PFSK-1 (cell line): Measurements from ENCODE around the gene MEF2C.

Experiments used
- FOXP2 ChIP-seq: optimal IDR thresholded peaks from 2 replicates; pipeline ENCODE3; 2011; ENCODE audit warnings: borderline replicate concordance, control low read depth, inconsistent platforms; ENCODE audit not compliant: insufficient read depth; ENCODE audit errors: extremely low read length, extremely low read depth
- POLR2AphosphoS5 ChIP-seq: IDR thresholded peaks from 2 replicates; pipeline ENCODE4 v1.6.1; 2012; ENCODE audit warnings: low read depth, mild to moderate bottlenecking, control low read depth, low read length, moderate library complexity
- SIN3A ChIP-seq: IDR thresholded peaks from 2 replicates; pipeline ENCODE4 v1.6.1; 2012; ENCODE audit warnings: mild to moderate bottlenecking, low read length, moderate library complexity, borderline replicate concordance; ENCODE audit not compliant: insufficient read depth
- TAF1 ChIP-seq: IDR thresholded peaks from 2 replicates; pipeline ENCODE4 v1.6.1; 2012; ENCODE audit warnings: low read length, control low read depth, borderline replicate concordance; ENCODE audit not compliant: insufficient read depth
- TF ChIP-seq, protein P1 (sequence below), 2 experiments: IDR thresholded peaks; 2 replicates each; pipeline versions ENCODE4 v1.6.1 to v1.8.0; 2011 to 2012; ENCODE audit warnings: low read depth in 2 of 2, low read length in 2 of 2, control low read depth in 1 of 2, inconsistent platforms in 1 of 2, mild to moderate bottlenecking in 1 of 2, moderate library complexity in 1 of 2; ENCODE audit not compliant: insufficient read depth in 1 of 2

MEF2C gene

DNA sequence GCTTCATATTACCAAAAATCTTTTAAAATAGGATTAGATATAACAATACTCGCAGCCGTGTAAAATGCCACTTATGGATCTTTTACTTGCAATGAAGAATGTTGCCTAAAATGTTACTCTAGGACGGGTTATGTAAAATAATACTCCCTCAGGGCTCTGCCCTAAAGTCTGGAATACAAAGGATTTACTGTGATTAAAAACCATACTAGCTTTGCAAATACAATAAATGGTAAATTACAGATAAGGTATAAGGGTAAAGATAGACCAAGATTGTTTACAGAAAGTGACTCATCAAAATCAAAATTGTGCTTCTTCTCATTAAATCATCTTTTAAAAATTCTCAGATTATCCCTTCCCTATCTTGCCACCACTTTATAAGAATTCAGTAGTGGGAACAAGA, 163.6 kb downstream of the MEF2C start:
- no peak for TF ChIP-seq TAF1
- TF ChIP-seq POLR2AphosphoS5, result no peak
- TF ChIP-seq, protein P1, sequence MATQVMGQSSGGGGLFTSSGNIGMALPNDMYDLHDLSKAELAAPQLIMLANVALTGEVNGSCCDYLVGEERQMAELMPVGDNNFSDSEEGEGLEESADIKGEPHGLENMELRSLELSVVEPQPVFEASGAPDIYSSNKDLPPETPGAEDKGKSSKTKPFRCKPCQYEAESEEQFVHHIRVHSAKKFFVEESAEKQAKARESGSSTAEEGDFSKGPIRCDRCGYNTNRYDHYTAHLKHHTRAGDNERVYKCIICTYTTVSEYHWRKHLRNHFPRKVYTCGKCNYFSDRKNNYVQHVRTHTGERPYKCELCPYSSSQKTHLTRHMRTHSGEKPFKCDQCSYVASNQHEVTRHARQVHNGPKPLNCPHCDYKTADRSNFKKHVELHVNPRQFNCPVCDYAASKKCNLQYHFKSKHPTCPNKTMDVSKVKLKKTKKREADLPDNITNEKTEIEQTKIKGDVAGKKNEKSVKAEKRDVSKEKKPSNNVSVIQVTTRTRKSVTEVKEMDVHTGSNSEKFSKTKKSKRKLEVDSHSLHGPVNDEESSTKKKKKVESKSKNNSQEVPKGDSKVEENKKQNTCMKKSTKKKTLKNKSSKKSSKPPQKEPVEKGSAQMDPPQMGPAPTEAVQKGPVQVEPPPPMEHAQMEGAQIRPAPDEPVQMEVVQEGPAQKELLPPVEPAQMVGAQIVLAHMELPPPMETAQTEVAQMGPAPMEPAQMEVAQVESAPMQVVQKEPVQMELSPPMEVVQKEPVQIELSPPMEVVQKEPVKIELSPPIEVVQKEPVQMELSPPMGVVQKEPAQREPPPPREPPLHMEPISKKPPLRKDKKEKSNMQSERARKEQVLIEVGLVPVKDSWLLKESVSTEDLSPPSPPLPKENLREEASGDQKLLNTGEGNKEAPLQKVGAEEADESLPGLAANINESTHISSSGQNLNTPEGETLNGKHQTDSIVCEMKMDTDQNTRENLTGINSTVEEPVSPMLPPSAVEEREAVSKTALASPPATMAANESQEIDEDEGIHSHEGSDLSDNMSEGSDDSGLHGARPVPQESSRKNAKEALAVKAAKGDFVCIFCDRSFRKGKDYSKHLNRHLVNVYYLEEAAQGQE (IDR thresholded peaks at IDR 0.05; ENCODE audit: insufficient read depth in 1 of 2, low read depth in 2 of 2, low read length in 2 of 2), result no peak
- no peak for TF ChIP-seq SIN3A
- TF ChIP-seq FOXP2, result no peak

DNA sequence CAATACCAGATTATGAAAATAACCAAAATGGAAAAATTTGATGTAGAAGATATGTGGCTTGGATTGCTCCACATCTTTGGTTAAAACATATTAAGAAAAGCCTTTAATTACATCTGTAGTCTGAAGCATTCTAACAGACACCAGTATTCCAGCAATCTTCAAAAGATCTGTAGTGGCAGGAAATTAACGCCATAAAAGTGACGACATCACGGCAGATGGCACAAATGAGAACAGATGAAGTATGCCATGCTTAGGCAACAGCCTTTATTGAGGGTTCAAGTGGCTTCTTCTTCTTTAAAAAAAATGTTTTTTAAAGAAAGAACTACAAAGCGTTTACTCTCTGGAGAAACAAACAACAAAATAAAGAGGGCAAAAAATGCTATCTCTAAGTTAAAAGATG, 164.2 kb downstream of the MEF2C start:
- TF ChIP-seq FOXP2 (no peak), TAF1 (no peak), SIN3A (no peak), POLR2AphosphoS5 (no peak)
- TF ChIP-seq, protein P1 (IDR thresholded peaks at IDR 0.05; ENCODE audit: insufficient read depth in 1 of 2, low read depth in 2 of 2, low read length in 2 of 2), result no peak

GRCh38 chr5:88716101-88716500, 166.9 kb downstream of the MEF2C start:
- TF ChIP-seq TAF1, result no peak
- TF ChIP-seq FOXP2, result no peak
- no peak for TF ChIP-seq POLR2AphosphoS5
- TF ChIP-seq, protein P1 (IDR thresholded peaks at IDR 0.05; ENCODE audit: insufficient read depth in 1 of 2, low read depth in 2 of 2, low read length in 2 of 2), result no peak
- TF ChIP-seq SIN3A, result no peak

DNA sequence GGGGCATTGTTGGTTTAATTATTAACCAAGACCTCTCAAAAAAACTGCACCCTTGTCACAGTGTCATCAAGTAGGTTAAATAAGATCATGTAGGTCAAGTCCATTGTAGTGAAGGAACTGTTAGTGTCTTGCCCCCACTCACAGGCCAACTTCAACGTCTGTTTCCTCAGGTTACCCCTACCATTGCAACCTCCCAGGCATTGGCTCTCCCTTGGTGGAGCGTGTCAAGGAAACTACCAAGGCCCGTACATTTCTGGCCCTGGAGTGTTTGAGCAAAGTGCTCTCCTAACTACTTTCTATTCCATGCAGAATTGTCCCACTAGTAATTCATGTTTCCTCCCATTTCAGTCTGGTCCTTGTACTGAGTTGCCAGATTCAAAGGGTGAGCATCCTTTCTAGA, 167.5 kb downstream of the MEF2C start:
- TF ChIP-seq, protein P1 (IDR thresholded peaks at IDR 0.05; ENCODE audit: insufficient read depth in 1 of 2, low read depth in 2 of 2, low read length in 2 of 2), result no peak
- TF ChIP-seq FOXP2 (no peak), SIN3A (no peak), TAF1 (no peak), POLR2AphosphoS5 (no peak)

GRCh38 chr5:88713818-88714217, 169.2 kb downstream of the MEF2C start:
- TF ChIP-seq SIN3A, result no peak
- TF ChIP-seq POLR2AphosphoS5, result no peak
- no peak for TF ChIP-seq TAF1
- TF ChIP-seq, protein P1 (IDR thresholded peaks at IDR 0.05; ENCODE audit: insufficient read depth in 1 of 2, low read depth in 2 of 2, low read length in 2 of 2), result no peak
- no peak for TF ChIP-seq FOXP2
